K562 (cell line): ENCODE measurements around the gene VPS11. TPM values are rescaled to one million over a fixed set of nuclear protein-coding genes. Genes with fewer than 3 reads are reported as not detected.

Experiments
- BCOR ChIP-seq: fragments of 450-650 bp; IDR thresholded peaks from 2 replicates; pipeline ENCODE4 v1.6.1; 2016
- CBFA2T3 ChIP-seq: fragments of 450-650 bp; IDR thresholded peaks from 2 replicates; pipeline ENCODE4 v1.6.1; 2017
- CBX2 ChIP-seq: fragments of 200-600 bp; sonication (generic); IDR thresholded peaks from one replicate; pipeline ENCODE4 v1.6.1; 2012; ENCODE audit warnings: mild to moderate bottlenecking, low read length, inconsistent platforms; ENCODE audit not compliant: insufficient read depth, poor library complexity, severe bottlenecking
- CREM ChIP-seq: IDR thresholded peaks from 2 replicates; pipeline ENCODE4 v1.6.1; 2014; ENCODE audit warnings: antibody characterized with exemption, low read depth
- CTBP1 ChIP-seq: fragments of 450-650 bp; IDR thresholded peaks from 2 replicates; pipeline ENCODE4 v1.6.1; 2016; ENCODE audit warnings: borderline replicate concordance
- DMBX1 ChIP-seq: fragments of 250-450 bp; sonication (Bioruptor Pico); IDR thresholded peaks from 2 replicates; pipeline ENCODE4 v1.8.0; 2022; ENCODE audit warnings: inconsistent platforms, mild to moderate bottlenecking, moderate library complexity, borderline replicate concordance
- FOXK2 ChIP-seq, 2 experiments: fragments of 450-650 bp; IDR thresholded peaks in 1 of 2; conservative IDR thresholded peaks in 1 of 2; 2 replicates each; pipeline ENCODE4 v1.6.1; 2016; ENCODE audit warnings: low read depth in 2 of 2, mild to moderate bottlenecking in 1 of 2
- ID3 ChIP-seq, 2 experiments: fragments of 250-450 bp in 1 of 2; fragments of 450-650 bp in 1 of 2; sonication (Bioruptor Pico) in 1 of 2; IDR thresholded peaks; 2 replicates each; pipeline versions ENCODE4 v1.6.1 to v1.8.0; 2016 to 2021; ENCODE audit warnings: mild to moderate bottlenecking in 2 of 2, moderate library complexity in 2 of 2, missing compliant biosample characterization in 1 of 2, missing genetic modification characterization in 1 of 2
- JUND ChIP-seq, 2 experiments: IDR thresholded peaks; 2 replicates in 1 of 2; 3 replicates in 1 of 2; pipeline ENCODE4 v1.6.1; 2011; ENCODE audit warnings: borderline replicate concordance in 2 of 2, low read depth in 2 of 2, low read length in 2 of 2, improper control_type of control experiment in 1 of 2, missing biosample characterization in 1 of 2, missing genetic modification characterization in 1 of 2, missing genetic modification reagents in 1 of 2
- KDM5B ChIP-seq: fragments of 200-600 bp; sonication (generic); IDR thresholded peaks from 2 replicates; pipeline ENCODE4 v1.6.1; 2012; ENCODE audit warnings: low read depth, mild to moderate bottlenecking, moderate library complexity, low read length, control low read depth, inconsistent platforms; ENCODE audit not compliant: insufficient replicate concordance
- MBD1 ChIP-seq: fragments of 250-450 bp; sonication (Bioruptor Pico); IDR thresholded peaks from 2 replicates; pipeline ENCODE4 v1.8.0; 2022; ENCODE audit warnings: inconsistent platforms
- MNT ChIP-seq, 2 experiments: fragments of 450-650 bp; conservative IDR thresholded peaks; 2 replicates each; pipeline ENCODE4 v1.6.1; 2017; ENCODE audit warnings: mild to moderate bottlenecking in 2 of 2, moderate library complexity in 2 of 2
- MTA2 ChIP-seq: fragments of 450-650 bp; IDR thresholded peaks from 2 replicates; pipeline ENCODE4 v1.6.1; 2016; ENCODE audit warnings: low read depth
- MXD1 ChIP-seq: fragments of 250-450 bp; sonication (Bioruptor Pico); IDR thresholded peaks from 2 replicates; pipeline ENCODE4 v1.8.0; 2021; ENCODE audit warnings: borderline replicate concordance, mild to moderate bottlenecking, moderate library complexity; ENCODE audit not compliant: poor library complexity, severe bottlenecking
- NR2C1 ChIP-seq, 2 experiments: fragments of 450-650 bp; IDR thresholded peaks; 2 replicates each; pipeline ENCODE4 v1.6.1; 2017; ENCODE audit warnings: mild to moderate bottlenecking in 2 of 2, antibody characterized with exemption in 1 of 2, inconsistent platforms in 1 of 2, missing compliant biosample characterization in 1 of 2, missing genetic modification characterization in 1 of 2
- NUFIP1 ChIP-seq: fragments of 450-650 bp; IDR thresholded peaks from 2 replicates; pipeline ENCODE4 v1.6.1; 2018; ENCODE audit not compliant: partially characterized antibody
- SMC3 ChIP-seq: conservative IDR thresholded peaks from 2 replicates; pipeline ENCODE4 v1.6.1; 2011; ENCODE audit warnings: low read depth, low read length, improper control_type of control experiment; ENCODE audit not compliant: insufficient read depth
- SNAPC5 ChIP-seq: fragments of 250-450 bp; sonication (Bioruptor Pico); IDR thresholded peaks from 2 replicates; pipeline ENCODE4 v1.8.0; 2021; ENCODE audit warnings: moderate library complexity, mild to moderate bottlenecking, inconsistent platforms
- TBP ChIP-seq: optimal IDR thresholded peaks from 2 replicates; pipeline ENCODE3; 2011; ENCODE audit warnings: low read depth, low read length, improper control_type of control experiment
- ZNF696 ChIP-seq: fragments of 250-450 bp; sonication (Bioruptor Pico); conservative IDR thresholded peaks from 2 replicates; pipeline ENCODE4 v1.4.0; 2020; ENCODE audit warnings: mild to moderate bottlenecking, moderate library complexity
- polyA plus RNA-seq, 8 experiments: library from polyadenylated mRNA; depleted of rRNA in 4 of 8; stranded (reverse) in 5 of 8; unstranded in 3 of 8; fragments of >200 nt; fragmentation: Nextera tagmentation in 2 of 8; fragmentation: Illumina TruSeq in 1 of 8; extraction: Ambion mirVana in 2 of 8; extraction: Trizol in 1 of 8; gene quantifications; 2 replicates each; pipeline versions ENCODE4 v1.2.1 to v1.2.3, GENCODE V29; 2011 to 2014; ENCODE audit warnings: inconsistent platforms in 1 of 8, missing spikeins in 1 of 8
- total RNA-seq, 7 experiments: library from RNA; depleted of rRNA in 6 of 7; stranded (reverse); fragments of >200 nt in 6 of 7; fragmentation: Illumina TruSeq in 2 of 7; extraction: Trizol in 2 of 7; gene quantifications; 2 replicates each; pipeline versions ENCODE4 v1.2.1 to v1.2.3, GENCODE V29; 2011 to 2021; ENCODE audit warnings: low replicate concordance in 1 of 7

The VPS11 gene
- total and polyA plus RNA-seq, 9 of the 15 experiments (the other 6 are each of a cell fraction or from before 2014, with no cell fraction given) = 14.1 to 35.5 (median 27.5) TPM

GRCh38 chr11:119065369-119065768 lies 2.2 kb upstream of the VPS11 start (continued):
- TF ChIP-seq NR2C1 (IDR thresholded peaks at IDR 0.05) = no peak
- TF ChIP-seq NR2C1 (tag; IDR thresholded peaks at IDR 0.05) = no peak
- TF ChIP-seq JUND (IDR thresholded peaks at IDR 0.05; ENCODE audit: borderline replicate concordance, low read depth, low read length) = 0 out of 2 replicates have a peak, but pooled peaks have one; percentile 19
- no peak; the same call in 2 of the 3 replicates for TF ChIP-seq JUND (tag; IDR thresholded peaks at IDR 0.05; ENCODE audit: borderline replicate concordance, low read depth, low read length)
- peak; percentile 37; the same call in 1 of the 2 replicates for TF ChIP-seq SMC3
- peak in 1 of 2 experiments; percentile 33; a peak in 1 of 4 replicates for TF ChIP-seq MNT (conservative IDR thresholded peaks at IDR 0.05)
- 0 out of 4 replicates have a peak, but pooled peaks of 1 of the 2 experiments have one; percentile 38 for TF ChIP-seq FOXK2 (conservative IDR thresholded peaks at IDR 0.05 in 1 of 2, IDR thresholded peaks at IDR 0.05 in 1 of 2; ENCODE audit: low read depth in 2 of 2)
- TF ChIP-seq CBFA2T3 = no peak
- TF ChIP-seq BCOR = peak; percentile 32; the same call in 1 of the 2 replicates
- TF ChIP-seq MXD1 = no peak
- no peak for TF ChIP-seq ZNF696 (CRISPR knock-in tag)
- TF ChIP-seq KDM5B = no peak
- no peak for TF ChIP-seq MTA2
- no peak for TF ChIP-seq ID3 (CRISPR knock-in tag; IDR thresholded peaks at IDR 0.05)
- TF ChIP-seq ID3 (tag; IDR thresholded peaks at IDR 0.05) = 0 out of 2 replicates have a peak, but pooled peaks have one; percentile 32
- no peak for TF ChIP-seq NUFIP1
- TF ChIP-seq CREM = peak; percentile 71
- no peak for TF ChIP-seq SNAPC5 (CRISPR knock-in tag)
- no peak for TF ChIP-seq MBD1 (CRISPR knock-in tag)
- TF ChIP-seq CBX2 = no peak
- peak; percentile 33; the same call in 1 of the 2 replicates for TF ChIP-seq CTBP1
- TF ChIP-seq DMBX1 (CRISPR knock-in tag) = 0 out of 2 replicates have a peak, but pooled peaks have one; percentile 50
- TF ChIP-seq TBP = peak; percentile 44
